H9 (cell line): Measurements from ENCODE around the gene BACH2. TPM values are rescaled to one million over a fixed set of nuclear protein-coding genes. Genes with fewer than 3 reads are reported as not detected.

Source experiments
- DNase-seq: peaks from one replicate; pipeline ENCODE4 v3.0.0-alpha.2; 2017
- H2AFZ ChIP-seq: one replicate; pipeline ENCODE4 v1.6.1; 2013; ENCODE audit warnings: mild to moderate bottlenecking, low read length, control low read depth, moderate library complexity
- H2AK5ac ChIP-seq: 2 replicates; pipeline ENCODE4 v1.6.1; 2013; ENCODE audit warnings: low read length, control low read depth, mixed read lengths; ENCODE audit not compliant: insufficient read length
- H2BK120ac ChIP-seq: one replicate; pipeline ENCODE4 v1.6.1; 2013; ENCODE audit warnings: low read depth, mild to moderate bottlenecking, low read length, control low read depth, inconsistent platforms; ENCODE audit not compliant: poor library complexity, severe bottlenecking
- H2BK12ac ChIP-seq: 2 replicates; pipeline ENCODE4 v1.6.1; 2013; ENCODE audit warnings: low read length, control low read depth, mixed read lengths, low read depth; ENCODE audit not compliant: insufficient read length
- H2BK15ac ChIP-seq: 2 replicates; pipeline ENCODE4 v1.6.1; 2013; ENCODE audit warnings: low read depth, low read length, control low read depth
- H2BK20ac ChIP-seq: one replicate; pipeline ENCODE4 v1.6.1; 2013; ENCODE audit warnings: low read depth, mild to moderate bottlenecking, low read length, control low read depth, inconsistent platforms; ENCODE audit not compliant: poor library complexity, severe bottlenecking
- H2BK5ac ChIP-seq: 2 replicates; pipeline ENCODE4 v1.6.1; 2013; ENCODE audit warnings: low read length, control low read depth, mixed read lengths; ENCODE audit not compliant: insufficient read length
- H3K14ac ChIP-seq: 2 replicates; pipeline ENCODE4 v1.6.1; 2013; ENCODE audit warnings: low read length, control low read depth; ENCODE audit not compliant: insufficient read depth
- H3K18ac ChIP-seq: 2 replicates; pipeline ENCODE4 v1.6.1; 2013; ENCODE audit warnings: low read depth, mild to moderate bottlenecking, mixed read lengths, low read length, control low read depth; ENCODE audit not compliant: insufficient read length
- H3K23ac ChIP-seq: 2 replicates; pipeline ENCODE4 v1.6.1; 2013; ENCODE audit warnings: low read length, control low read depth, mixed read lengths, low read depth; ENCODE audit not compliant: insufficient read length
- H3K23me2 ChIP-seq: 2 replicates; pipeline ENCODE4 v1.6.1; 2013; ENCODE audit warnings: low read depth, mild to moderate bottlenecking, mixed read lengths, low read length, control low read depth; ENCODE audit not compliant: insufficient read length, poor library complexity, severe bottlenecking
- H3K27ac ChIP-seq: 2 replicates; pipeline ENCODE4 v1.5.1; 2013; ENCODE audit warnings: low read length, control low read depth, mixed read lengths, low read depth; ENCODE audit not compliant: insufficient read length
- H3K27me3 ChIP-seq: 2 replicates; pipeline ENCODE4 v1.6.1; 2013; ENCODE audit warnings: low read length, control low read depth, inconsistent platforms; ENCODE audit not compliant: insufficient read depth
- H3K4ac ChIP-seq: 2 replicates; pipeline ENCODE4 v1.6.1; 2013; ENCODE audit warnings: low read depth, mild to moderate bottlenecking, control low read depth, inconsistent platforms, low read length, moderate library complexity
- H3K4me1 ChIP-seq: 2 replicates; pipeline ENCODE4 v1.6.1; 2013; ENCODE audit warnings: low read length, control low read depth, inconsistent platforms; ENCODE audit not compliant: insufficient read depth
- H3K4me2 ChIP-seq: 2 replicates; pipeline ENCODE4 v1.6.1; 2013; ENCODE audit warnings: low read length, control low read depth, mixed read lengths; ENCODE audit not compliant: insufficient read length, insufficient read depth
- H3K56ac ChIP-seq: 2 replicates; pipeline ENCODE4 v1.6.1; 2013; ENCODE audit warnings: low read depth, mild to moderate bottlenecking, mixed read lengths, low read length, control low read depth; ENCODE audit not compliant: insufficient read length
- H3K79me1 ChIP-seq: 2 replicates; pipeline ENCODE4 v1.6.1; 2013; ENCODE audit warnings: low read depth, mild to moderate bottlenecking, moderate library complexity, low read length, control low read depth, inconsistent platforms; ENCODE audit not compliant: insufficient read depth, poor library complexity, severe bottlenecking
- H3K79me2 ChIP-seq: 2 replicates; pipeline ENCODE4 v1.6.1; 2013; ENCODE audit warnings: low read length, control low read depth, inconsistent platforms; ENCODE audit not compliant: insufficient read depth
- H3K9ac ChIP-seq: 2 replicates; pipeline ENCODE4 v1.6.1; 2013; ENCODE audit warnings: low read length, control low read depth, mixed read lengths; ENCODE audit not compliant: insufficient read length; ENCODE audit errors: extremely low read depth
- H3K9me3 ChIP-seq: one replicate; pipeline ENCODE4 v1.6.1; 2013; ENCODE audit warnings: low read depth, low read length, inconsistent platforms; ENCODE audit not compliant: control insufficient read depth
- H3T11ph ChIP-seq: one replicate; pipeline ENCODE4 v1.6.1; 2013; ENCODE audit warnings: mild to moderate bottlenecking, low read length, control low read depth, inconsistent platforms
- H4K20me1 ChIP-seq: one replicate; pipeline ENCODE4 v1.6.1; 2013; ENCODE audit not compliant: control insufficient read depth, insufficient read length, insufficient read depth
- H4K5ac ChIP-seq: 2 replicates; pipeline ENCODE4 v1.6.1; 2013; ENCODE audit warnings: low read depth, mild to moderate bottlenecking, mixed read lengths, low read length, control low read depth; ENCODE audit not compliant: insufficient read length
- H4K8ac ChIP-seq: replicated peaks from 2 replicates; pipeline ENCODE4 v1.6.1; 2013; ENCODE audit warnings: low read length, control low read depth, mixed read lengths, low read depth; ENCODE audit not compliant: insufficient read length
- H4K91ac ChIP-seq: 2 replicates; pipeline ENCODE4 v1.6.1; 2013; ENCODE audit warnings: low read depth, mild to moderate bottlenecking, moderate library complexity, mixed read lengths, low read length, control low read depth; ENCODE audit not compliant: insufficient read length
- H3K27ac Mint-ChIP-seq, 3 experiments: 2 replicates in 2 of 3; 3 replicates in 1 of 3; pipeline ENCODE4 v1.8.0; 2020 to 2021; ENCODE audit warnings: mixed read lengths in 3 of 3, mild to moderate bottlenecking in 1 of 3, moderate library complexity in 1 of 3
- H3K27me3 Mint-ChIP-seq: 2 replicates; pipeline ENCODE4 v1.8.0; 2021; ENCODE audit warnings: low read depth, mild to moderate bottlenecking, moderate library complexity, mixed read lengths
- H3K36me3 Mint-ChIP-seq, 3 experiments: 2 replicates in 2 of 3; 3 replicates in 1 of 3; pipeline ENCODE4 v1.8.0; 2020 to 2021; ENCODE audit warnings: low read depth in 3 of 3, mixed read lengths in 3 of 3; ENCODE audit not compliant: insufficient read depth in 1 of 3
- H3K4me1 Mint-ChIP-seq, 2 experiments: 2 replicates each; pipeline ENCODE4 v1.8.0; 2020; ENCODE audit warnings: mixed read lengths in 2 of 2
- H3K4me3 Mint-ChIP-seq, 2 experiments: 2 replicates in 1 of 2; 3 replicates in 1 of 2; pipeline ENCODE4 v1.8.0; 2020 to 2021; ENCODE audit warnings: mild to moderate bottlenecking in 2 of 2, mixed read lengths in 2 of 2, moderate library complexity in 1 of 2
- H3K9me3 Mint-ChIP-seq, 2 experiments: 2 replicates in 1 of 2; 3 replicates in 1 of 2; pipeline ENCODE4 v1.8.0; 2020; ENCODE audit warnings: mild to moderate bottlenecking in 2 of 2, mixed read lengths in 2 of 2, moderate library complexity in 1 of 2
- total RNA-seq: library from RNA; stranded (reverse); gene quantifications from 2 replicates; pipeline ENCODE4 v1.2.1, GENCODE V29; 2021
- TF ChIP-seq, protein P1 (sequence below): fragments of 200-600 bp; sonication (generic); conservative IDR thresholded peaks from 3 replicates; pipeline ENCODE4 v1.8.0; 2021; ENCODE audit warnings: antibody characterized with exemption, mild to moderate bottlenecking

BACH2 gene
- total RNA-seq, 1 experiment from 2014 or later: 2.0 TPM

DNA sequence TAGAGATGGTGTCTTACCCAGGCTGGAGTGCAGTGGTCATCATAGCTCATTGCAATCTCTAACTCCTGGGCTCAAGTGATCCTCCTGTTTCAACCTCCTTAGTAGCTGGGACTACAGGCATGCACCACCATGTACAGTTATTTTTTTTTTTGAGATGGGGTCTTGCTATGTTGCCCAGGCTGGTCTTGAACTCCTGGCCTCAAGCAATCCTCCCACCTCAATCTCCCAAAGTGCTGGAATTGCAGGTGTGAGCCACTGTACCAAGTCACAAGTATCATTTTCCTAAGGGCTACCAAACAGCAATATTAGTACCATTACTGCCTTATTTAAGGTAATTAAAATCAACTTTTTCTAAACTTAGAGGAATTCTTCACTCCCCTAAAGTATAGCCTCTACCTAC lies 49.4 kb downstream of the BACH2 start:
- Histone ChIP-seq H4K91ac (no peak overlapping the region), H4K20me1 (no peaks in the 10 kb centered on the region), H4K8ac (no peak overlapping the region), H3K9ac (no peak overlapping the region), H2BK15ac (no peak overlapping the region), H3K79me1 (no peaks in the 10 kb centered on the region), H2AFZ (no peak overlapping the region), H3K27ac (no peak overlapping the region), H3K4ac (no peak overlapping the region), H2BK12ac (no peak overlapping the region), H3K56ac (no peak overlapping the region), H3K14ac (no peak overlapping the region), H3K23ac (no peak overlapping the region), H3K23me2 (no peaks in the 10 kb centered on the region), H3K4me1 (no peaks in the 10 kb centered on the region), H3K18ac (no peak overlapping the region), H3K4me2 (no peak overlapping the region), H3K27me3 (no peaks in the 10 kb centered on the region), H3T11ph (no peak overlapping the region), H3K9me3 (no peaks in the 10 kb centered on the region), H4K5ac (no peak overlapping the region), H2BK20ac (no peak overlapping the region), H3K79me2 (no peaks in the 10 kb centered on the region), H2BK120ac (no peak overlapping the region), H2AK5ac (no peak overlapping the region), H2BK5ac (no peak overlapping the region)
- H3K36me3 Mint-ChIP-seq: no peaks in the 10 kb centered on the region
- H3K27me3 Mint-ChIP-seq: no peaks in the 10 kb centered on the region; the same call in 1 of the 2 replicates
- H3K4me1 Mint-ChIP-seq: no peaks in the 10 kb centered on the region
- no peak overlapping the region for H3K4me3 Mint-ChIP-seq
- TF ChIP-seq, protein P1, sequence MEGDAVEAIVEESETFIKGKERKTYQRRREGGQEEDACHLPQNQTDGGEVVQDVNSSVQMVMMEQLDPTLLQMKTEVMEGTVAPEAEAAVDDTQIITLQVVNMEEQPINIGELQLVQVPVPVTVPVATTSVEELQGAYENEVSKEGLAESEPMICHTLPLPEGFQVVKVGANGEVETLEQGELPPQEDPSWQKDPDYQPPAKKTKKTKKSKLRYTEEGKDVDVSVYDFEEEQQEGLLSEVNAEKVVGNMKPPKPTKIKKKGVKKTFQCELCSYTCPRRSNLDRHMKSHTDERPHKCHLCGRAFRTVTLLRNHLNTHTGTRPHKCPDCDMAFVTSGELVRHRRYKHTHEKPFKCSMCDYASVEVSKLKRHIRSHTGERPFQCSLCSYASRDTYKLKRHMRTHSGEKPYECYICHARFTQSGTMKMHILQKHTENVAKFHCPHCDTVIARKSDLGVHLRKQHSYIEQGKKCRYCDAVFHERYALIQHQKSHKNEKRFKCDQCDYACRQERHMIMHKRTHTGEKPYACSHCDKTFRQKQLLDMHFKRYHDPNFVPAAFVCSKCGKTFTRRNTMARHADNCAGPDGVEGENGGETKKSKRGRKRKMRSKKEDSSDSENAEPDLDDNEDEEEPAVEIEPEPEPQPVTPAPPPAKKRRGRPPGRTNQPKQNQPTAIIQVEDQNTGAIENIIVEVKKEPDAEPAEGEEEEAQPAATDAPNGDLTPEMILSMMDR: no peak
- no peak overlapping the region; a peak in 1 of 7 replicates for H3K27ac Mint-ChIP-seq
- no peaks in the 10 kb centered on the region for H3K9me3 Mint-ChIP-seq
- DNase-seq: no peak
